GM23248 (cell line): ENCODE measurements around the gene HOXB3.

Source experiments
- EZH2 ChIP-seq: fragments of 200-600 bp; sonication (generic); IDR thresholded peaks from 2 replicates; pipeline ENCODE4 v1.6.1; 2018; ENCODE audit warnings: antibody characterized with exemption, mild to moderate bottlenecking; ENCODE audit not compliant: insufficient read depth, poor library complexity, severe bottlenecking
- EZH2phosphoT487 ChIP-seq: fragments of 200-600 bp; sonication (generic); IDR thresholded peaks from 2 replicates; pipeline ENCODE4 v1.6.1; 2018; ENCODE audit warnings: antibody characterized with exemption, moderate library complexity, mild to moderate bottlenecking, low read depth; ENCODE audit not compliant: insufficient read depth

DNA sequence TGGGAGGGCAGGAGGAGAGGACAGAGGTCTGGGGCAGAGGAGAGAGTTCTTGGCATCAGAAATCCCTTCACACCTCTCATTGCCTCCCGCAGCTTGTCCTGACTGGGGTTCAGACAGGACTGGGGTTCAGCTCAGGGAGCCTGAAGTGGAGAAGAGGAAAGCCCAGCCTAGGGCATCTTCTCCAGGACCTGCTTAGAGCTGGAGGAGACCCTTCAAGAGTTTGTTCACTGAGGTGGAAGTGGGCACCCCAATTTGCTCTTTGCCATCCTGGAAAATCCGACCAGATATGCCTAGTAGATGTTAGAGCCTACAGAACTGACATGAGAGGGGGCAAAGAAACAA lies 2.0 kb downstream of the HOXB3 start:
- no peak for TF ChIP-seq EZH2
- no peak for TF ChIP-seq EZH2phosphoT487
